Left lung (tissue), 10 donors: Measurements from ENCODE around the gene VMP1. TPM values are rescaled to one million over a fixed set of nuclear protein-coding genes. Genes with fewer than 3 reads are reported as not detected.
A peak's percentile ranks its signal among the peaks of the same experiment; 100 is the strongest.

Experiments used
- ATAC-seq: fragments of 200-7000 bp; cut with Tn5 transposase; one replicate; pipeline ENCODE4 v1.9.1; 2020; ENCODE audit warnings: moderate library complexity
- DNase-seq, 4 donors: peaks; one replicate each; pipeline ENCODE4 v3.0.0-alpha.2; 2013 to 2020
- H3K27ac ChIP-seq, 2 donors: fragments of 200-600 bp; sonication (generic) in 1 of 2; one replicate each; pipeline versions ENCODE4 v1.5.0 to v1.8.0; 2020 to 2021
- H3K27me3 ChIP-seq, 2 donors: fragments of 200-600 bp; sonication (generic) in 1 of 2; one replicate each; pipeline versions ENCODE4 v1.5.0 to v1.8.0; 2020 to 2021
- H3K36me3 ChIP-seq, 2 donors: fragments of 200-600 bp; sonication (generic) in 1 of 2; one replicate each; pipeline versions ENCODE4 v1.5.0 to v1.8.0; 2020 to 2021
- H3K4me1 ChIP-seq, 2 donors: fragments of 200-600 bp; one replicate each; pipeline ENCODE4 v1.8.0; 2021
- H3K4me3 ChIP-seq, 2 donors: fragments of 200-600 bp; sonication (generic) in 1 of 2; one replicate each; pipeline versions ENCODE4 v1.5.0 to v1.8.0; 2020 to 2021; ENCODE audit warnings: mild to moderate bottlenecking in 1 of 2
- H3K9me3 ChIP-seq, 2 donors: fragments of 200-600 bp; sonication (generic) in 1 of 2; one replicate each; pipeline versions ENCODE4 v1.5.0 to v1.8.0; 2020 to 2021
- intact Hi-C, 2 donors: fragments of 100-400 bp; cut with DNase I; formaldehyde crosslinking; loops; one replicate each; pipeline versions ENCODE4 v1.11.2 to v1.14.2; 2022
- polyA plus RNA-seq, 6 donors: library from polyadenylated mRNA; unstranded; fragments of 120-200 nt; gene quantifications; one replicate each; pipeline ENCODE4 v1.2.1, GENCODE V29; 2013; ENCODE audit not compliant: insufficient read length in 6 of 6
- total RNA-seq, 2 donors: library from RNA; stranded (reverse); fragmentation: NEBNext Ultra II Directional; extraction: Animal tissue kit (Norgen Biotek cat#: 25700); gene quantifications; one replicate each; pipeline ENCODE4 v1.2.1, GENCODE V29; 2021
- TF ChIP-seq, protein P1 (sequence below), 2 donors: fragments of 200-600 bp; sonication (generic) in 1 of 2; IDR thresholded peaks; one replicate each; pipeline versions ENCODE4 v1.5.0 to v1.8.0; 2021; ENCODE audit warnings: antibody characterized with exemption in 2 of 2
- donor health status: DM: no; HTN: yes; CAD: no.
- donor health status: DM: no; HTN: no; CAD: no.

The VMP1 gene
- total and polyA plus RNA-seq, 8 donors, result 98.2 to 343 (median 127) TPM

DNA sequence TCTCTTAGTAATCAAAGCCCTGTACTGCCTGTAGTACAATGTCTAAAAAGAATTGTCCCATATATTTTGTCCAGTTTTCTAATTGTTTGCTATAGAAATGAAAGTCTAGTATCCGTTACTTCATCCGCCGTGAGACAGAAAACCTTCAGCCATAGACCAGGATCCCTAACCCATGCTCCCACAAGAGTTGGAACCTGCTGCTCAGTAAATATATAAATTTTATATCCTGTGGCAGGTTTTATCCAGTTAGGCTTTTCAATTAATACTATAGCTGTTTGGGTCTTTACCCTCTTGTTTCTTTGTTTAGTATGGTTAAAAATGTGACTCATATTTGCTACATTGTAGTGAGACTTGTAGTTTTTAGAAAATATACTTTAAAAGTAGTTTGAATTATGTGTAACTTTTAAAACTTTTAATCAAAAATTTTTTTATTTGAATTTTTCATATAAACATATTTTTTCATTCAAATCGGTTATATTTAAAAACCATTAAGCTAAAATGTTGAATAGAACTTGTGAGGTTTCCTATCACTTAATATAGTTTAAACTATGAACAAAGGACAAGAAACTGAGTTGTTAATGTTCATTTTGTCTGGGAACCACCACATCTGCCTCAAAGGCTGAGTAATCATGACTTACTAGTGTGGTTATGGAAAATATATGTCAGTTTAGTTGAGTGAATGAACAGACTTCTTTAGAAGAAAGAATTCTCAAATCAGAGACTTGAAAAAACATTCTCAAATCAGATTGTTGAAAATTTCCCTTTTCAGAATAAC lies 54.8 kb downstream of the VMP1 start:
- TF ChIP-seq, protein P1, sequence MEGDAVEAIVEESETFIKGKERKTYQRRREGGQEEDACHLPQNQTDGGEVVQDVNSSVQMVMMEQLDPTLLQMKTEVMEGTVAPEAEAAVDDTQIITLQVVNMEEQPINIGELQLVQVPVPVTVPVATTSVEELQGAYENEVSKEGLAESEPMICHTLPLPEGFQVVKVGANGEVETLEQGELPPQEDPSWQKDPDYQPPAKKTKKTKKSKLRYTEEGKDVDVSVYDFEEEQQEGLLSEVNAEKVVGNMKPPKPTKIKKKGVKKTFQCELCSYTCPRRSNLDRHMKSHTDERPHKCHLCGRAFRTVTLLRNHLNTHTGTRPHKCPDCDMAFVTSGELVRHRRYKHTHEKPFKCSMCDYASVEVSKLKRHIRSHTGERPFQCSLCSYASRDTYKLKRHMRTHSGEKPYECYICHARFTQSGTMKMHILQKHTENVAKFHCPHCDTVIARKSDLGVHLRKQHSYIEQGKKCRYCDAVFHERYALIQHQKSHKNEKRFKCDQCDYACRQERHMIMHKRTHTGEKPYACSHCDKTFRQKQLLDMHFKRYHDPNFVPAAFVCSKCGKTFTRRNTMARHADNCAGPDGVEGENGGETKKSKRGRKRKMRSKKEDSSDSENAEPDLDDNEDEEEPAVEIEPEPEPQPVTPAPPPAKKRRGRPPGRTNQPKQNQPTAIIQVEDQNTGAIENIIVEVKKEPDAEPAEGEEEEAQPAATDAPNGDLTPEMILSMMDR (IDR thresholded peaks at IDR 0.05), result no peak
- H3K27me3 ChIP-seq, result no peaks in the 10 kb centered on the region
- peak overlapping the region; percentile 45 to 68 for H3K27ac ChIP-seq
- peaks cover 20 to 59% of the 10 kb centered on the region in 2 donors for H3K4me1 ChIP-seq
- peaks cover 0 to 7% of the 10 kb centered on the region in 2 donors for H3K9me3 ChIP-seq
- ATAC-seq, result peak; percentile 34
- peaks cover 0 to 32% of the 10 kb centered on the region in 2 donors for H3K36me3 ChIP-seq
- intact Hi-C loops, result no loop called here
- H3K4me3 ChIP-seq, result no peak overlapping the region
- no peak for DNase-seq

DNA sequence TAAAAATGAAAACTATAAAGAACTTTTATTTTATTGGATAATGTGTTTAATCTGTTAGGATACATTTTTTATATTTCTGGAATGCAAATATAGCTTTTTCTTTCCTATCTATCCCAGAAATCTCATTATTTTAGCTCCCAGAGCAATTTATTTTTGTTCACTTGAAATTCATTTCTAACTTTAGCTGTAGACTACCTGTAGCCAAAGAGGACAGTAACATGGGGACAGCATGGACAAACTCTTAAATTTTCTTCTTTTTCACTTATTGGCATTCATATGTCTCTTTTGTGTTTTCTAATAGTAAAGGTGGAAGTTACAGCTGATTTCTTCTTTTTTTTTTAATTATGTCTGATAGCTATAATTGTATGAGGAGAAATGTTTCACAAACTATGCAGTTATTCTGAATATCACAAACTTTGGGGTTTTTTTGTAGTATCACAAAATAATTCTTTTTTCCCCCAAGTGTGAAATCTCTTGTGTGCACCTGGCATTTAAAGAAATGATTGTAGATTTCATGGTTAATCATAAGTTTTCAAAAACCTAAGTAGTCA lies 55.4 kb downstream of the VMP1 start:
- no peak overlapping the region for H3K4me3 ChIP-seq
- peaks cover 0 to 7% of the 10 kb centered on the region in 2 donors for H3K9me3 ChIP-seq
- H3K27me3 ChIP-seq, result no peaks in the 10 kb centered on the region
- DNase-seq (no peak), ATAC-seq (no peak)
- intact Hi-C loops, result no loop called here
- H3K4me1 ChIP-seq, result peaks cover 24 to 61% of the 10 kb centered on the region in 2 donors
- H3K36me3 ChIP-seq, result peaks cover 0 to 34% of the 10 kb centered on the region in 2 donors
- peak overlapping the region; percentile 30 to 68 for H3K27ac ChIP-seq
- TF ChIP-seq, protein P1 (IDR thresholded peaks at IDR 0.05), result no peak

DNA sequence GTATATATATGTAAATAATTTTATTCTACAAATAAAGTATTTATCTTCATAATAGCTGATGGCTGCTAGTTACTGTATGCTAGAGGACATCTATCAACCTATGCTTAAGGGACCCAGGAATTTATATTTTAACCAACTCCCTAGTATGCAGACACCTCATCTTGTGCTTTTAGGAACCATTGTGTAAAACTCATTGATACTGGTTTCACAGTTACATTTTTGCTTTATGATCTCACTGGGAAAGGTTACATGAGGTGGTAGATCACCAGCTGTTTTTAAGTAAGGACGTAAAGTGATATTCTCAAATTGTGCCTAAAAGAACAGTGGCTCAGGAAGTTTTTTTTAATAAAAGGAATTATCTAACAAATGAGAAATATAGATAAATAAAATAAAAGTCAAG lies 56.4 kb downstream of the VMP1 start:
- H3K4me3 ChIP-seq, result no peak overlapping the region
- peaks cover 24 to 71% of the 10 kb centered on the region in 2 donors for H3K4me1 ChIP-seq
- TF ChIP-seq, protein P1 (IDR thresholded peaks at IDR 0.05), result no peak
- intact Hi-C loops, result no loop called here
- H3K27ac ChIP-seq, result peak overlapping the region in 1 of 2 donors; percentile 68
- H3K9me3 ChIP-seq, result peaks cover 0 to 7% of the 10 kb centered on the region in 2 donors
- H3K36me3 ChIP-seq, result peaks cover 0 to 37% of the 10 kb centered on the region in 2 donors
- DNase-seq, result no peak
- ATAC-seq, result no peak
- H3K27me3 ChIP-seq, result no peaks in the 10 kb centered on the region

DNA sequence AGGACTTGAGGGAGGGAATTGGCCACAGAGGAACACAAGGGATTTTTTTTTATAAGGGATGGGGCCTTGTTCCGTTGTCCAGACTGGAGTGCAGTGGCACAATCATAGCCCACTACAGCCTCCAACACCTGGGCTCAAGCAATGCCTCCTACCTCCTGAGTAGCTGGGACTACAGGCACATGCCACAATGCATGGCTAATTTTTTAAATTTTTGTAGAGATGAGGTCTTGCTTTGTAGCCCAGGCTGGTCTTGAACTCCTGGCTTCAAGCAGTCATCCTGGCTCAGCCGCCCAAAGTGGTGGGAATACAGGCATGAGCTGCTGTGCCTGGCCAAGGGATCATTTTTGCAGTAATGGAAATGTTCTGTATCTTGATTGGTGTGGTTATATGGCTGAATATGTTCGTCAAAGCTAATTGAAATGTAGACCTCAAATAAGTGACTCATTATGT lies 56.9 kb downstream of the VMP1 start:
- no peak overlapping the region for H3K4me3 ChIP-seq
- H3K9me3 ChIP-seq, result peaks cover 0 to 2% of the 10 kb centered on the region in 2 donors
- H3K36me3 ChIP-seq, result peaks cover 0 to 32% of the 10 kb centered on the region in 2 donors
- peak overlapping the region in 1 of 2 donors; percentile 68 for H3K27ac ChIP-seq
- intact Hi-C loops, result no loop called here
- TF ChIP-seq, protein P1 (IDR thresholded peaks at IDR 0.05), result no peak
- H3K4me1 ChIP-seq, result peaks cover 24 to 72% of the 10 kb centered on the region in 2 donors
- ATAC-seq (no peak), DNase-seq (no peak)
- no peaks in the 10 kb centered on the region for H3K27me3 ChIP-seq

DNA sequence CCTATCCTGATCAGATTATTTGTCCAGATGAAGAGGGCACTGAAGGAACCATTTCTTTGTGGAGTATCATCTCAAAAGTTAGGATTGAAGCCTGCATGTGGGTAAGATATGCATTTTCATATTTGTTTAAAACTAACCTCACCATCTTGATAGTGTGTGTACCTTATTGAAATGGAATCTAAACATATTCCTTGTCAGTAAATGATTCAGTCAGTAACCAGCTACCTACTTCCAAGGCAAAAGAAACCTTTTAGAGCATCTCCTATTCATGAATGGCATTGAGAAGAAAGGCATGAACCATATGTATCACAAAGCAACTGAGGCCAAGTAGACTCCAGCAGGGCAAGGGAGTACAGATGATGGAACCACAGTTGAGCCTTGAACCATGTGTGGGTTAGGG lies 57.6 kb downstream of the VMP1 start:
- H3K9me3 ChIP-seq, result no peaks in the 10 kb centered on the region
- no peak overlapping the region for H3K27ac ChIP-seq
- ATAC-seq (no peak), DNase-seq (no peak)
- no peaks in the 10 kb centered on the region for H3K27me3 ChIP-seq
- intact Hi-C loops, result no loop called here
- peaks cover 0 to 31% of the 10 kb centered on the region in 2 donors for H3K36me3 ChIP-seq
- H3K4me1 ChIP-seq, result peaks cover 27 to 76% of the 10 kb centered on the region in 2 donors
- TF ChIP-seq, protein P1 (IDR thresholded peaks at IDR 0.05), result no peak
- H3K4me3 ChIP-seq, result no peak overlapping the region
